AG04449 (cell line): ENCODE data around the gene ZIC4.

ENCODE experiments used
- CTCF ChIA-PET: fragments of 350-600 bp; formaldehyde crosslinking; extraction: SDS; loops from one replicate; lab custom pipeline; 2021; ENCODE audit warnings: antibody characterized with exemption; lab: Yijun Ruan, JAX
- POLR2A ChIA-PET: fragments of 400-600, 350-600 bp; formaldehyde crosslinking; extraction: SDS; loops from one replicate; lab custom pipeline; 2020; ENCODE audit warnings: antibody characterized with exemption, inconsistent platforms; lab: Yijun Ruan, JAX
- DNase-seq: peaks from one replicate; pipeline ENCODE4 v3.0.0-alpha.2; 2010; ENCODE audit warnings: low read depth, low spot score
- H3K4me3 ChIP-seq: 2 replicates; pipeline ENCODE4 v1.5.1; 2011; ENCODE audit warnings: low read depth, mild to moderate bottlenecking, control low read depth, low read length
- TF ChIP-seq, protein P1 (sequence below): IDR thresholded peaks from one replicate; pipeline ENCODE4 v1.5.1; 2011; ENCODE audit warnings: mild to moderate bottlenecking, moderate library complexity, low read length, control low read depth, inconsistent platforms; ENCODE audit not compliant: insufficient read depth; ENCODE audit errors: missing control alignments

The ZIC4 gene

GRCh38 chr3:147418808-147419701 is 12.7 kb upstream of the ZIC4 start:
- TF ChIP-seq, protein P1, sequence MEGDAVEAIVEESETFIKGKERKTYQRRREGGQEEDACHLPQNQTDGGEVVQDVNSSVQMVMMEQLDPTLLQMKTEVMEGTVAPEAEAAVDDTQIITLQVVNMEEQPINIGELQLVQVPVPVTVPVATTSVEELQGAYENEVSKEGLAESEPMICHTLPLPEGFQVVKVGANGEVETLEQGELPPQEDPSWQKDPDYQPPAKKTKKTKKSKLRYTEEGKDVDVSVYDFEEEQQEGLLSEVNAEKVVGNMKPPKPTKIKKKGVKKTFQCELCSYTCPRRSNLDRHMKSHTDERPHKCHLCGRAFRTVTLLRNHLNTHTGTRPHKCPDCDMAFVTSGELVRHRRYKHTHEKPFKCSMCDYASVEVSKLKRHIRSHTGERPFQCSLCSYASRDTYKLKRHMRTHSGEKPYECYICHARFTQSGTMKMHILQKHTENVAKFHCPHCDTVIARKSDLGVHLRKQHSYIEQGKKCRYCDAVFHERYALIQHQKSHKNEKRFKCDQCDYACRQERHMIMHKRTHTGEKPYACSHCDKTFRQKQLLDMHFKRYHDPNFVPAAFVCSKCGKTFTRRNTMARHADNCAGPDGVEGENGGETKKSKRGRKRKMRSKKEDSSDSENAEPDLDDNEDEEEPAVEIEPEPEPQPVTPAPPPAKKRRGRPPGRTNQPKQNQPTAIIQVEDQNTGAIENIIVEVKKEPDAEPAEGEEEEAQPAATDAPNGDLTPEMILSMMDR = no peak
- POLR2A ChIA-PET = no interaction called here
- no peak for DNase-seq
- CTCF ChIA-PET = interaction anchor here (1.1 kb wide), 1 partner anchor 671 kb away, joined by 3 read pairs; no protein-coding TSS in a partner anchor
- peak overlapping the region; percentile 49 for H3K4me3 ChIP-seq

- no peak overlapping the region for H3K4me3 ChIP-seq
- POLR2A ChIA-PET = no interaction called here
- no peak for DNase-seq
- TF ChIP-seq, protein P1 = no peak
- CTCF ChIA-PET = interaction anchor here (1.1 kb wide), 1 partner anchor 671 kb away, joined by 3 read pairs; no protein-coding TSS in a partner anchor
Measured at GRCh38 chr3:147418371-147418781, 12.0 kb upstream of the ZIC4 start.

- POLR2A ChIA-PET = no interaction called here
- TF ChIP-seq, protein P1 = no peak
- CTCF ChIA-PET = no interaction called here
- no peak overlapping the region for H3K4me3 ChIP-seq
- no peak for DNase-seq
Measured at GRCh38 chr3:147417551-147418295, 11.4 kb upstream of the ZIC4 start.

GRCh38 chr3:147416931-147417330 is 10.6 kb upstream of the ZIC4 start:
- no peak overlapping the region for H3K4me3 ChIP-seq
- POLR2A ChIA-PET = no interaction called here
- TF ChIP-seq, protein P1 = no peak
- DNase-seq = no peak
- CTCF ChIA-PET = no interaction called here

- CTCF ChIA-PET = interaction anchor here (0.9 kb wide), 1 partner anchor 296 kb away, joined by 3 read pairs; no protein-coding TSS in a partner anchor
- no peak overlapping the region for H3K4me3 ChIP-seq
- no peak for DNase-seq
- TF ChIP-seq, protein P1 = no peak
- POLR2A ChIA-PET = no interaction called here
Measured at GRCh38 chr3:147415874-147416273, 9.5 kb upstream of the ZIC4 start.

DNA sequence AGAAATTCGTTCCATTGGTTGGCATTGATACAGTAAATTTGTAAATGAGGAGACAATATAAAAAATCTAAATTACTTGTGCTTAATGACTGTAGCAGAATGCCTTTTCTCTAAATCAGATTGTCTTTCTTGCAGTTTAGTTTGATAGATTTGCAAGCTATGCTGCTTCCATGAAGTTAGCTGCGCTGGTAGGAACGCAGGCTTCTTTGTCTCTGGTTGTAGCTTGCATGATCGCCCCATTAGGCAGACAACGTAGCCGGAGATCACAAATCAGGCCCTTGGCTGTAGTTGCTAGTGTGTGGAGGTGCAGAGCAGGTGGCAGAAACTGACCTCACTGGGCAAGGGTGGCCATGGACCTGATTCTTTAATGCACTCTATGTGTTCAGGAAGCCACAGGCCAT is 8.9 kb upstream of the ZIC4 start:
- DNase-seq = no peak
- ChIA-PET POLR2A (no interaction called here), CTCF (no interaction called here)
- no peak overlapping the region for H3K4me3 ChIP-seq
- TF ChIP-seq, protein P1 = no peak
